Psoas muscle (tissue), 8 donors: Measurements from ENCODE around the gene OPN5. TPM values are rescaled to one million over a fixed set of nuclear protein-coding genes. Genes with fewer than 3 reads are reported as not detected.

ENCODE experiments used
- ATAC-seq, 4 donors: fragments of 200-7000 bp; cut with Tn5 transposase; one replicate each; pipeline ENCODE4 v1.9.1; 2020; ENCODE audit warnings: moderate library complexity in 3 of 4, mild to moderate bottlenecking in 2 of 4
- DNase-seq, 2 donors: peaks; one replicate each; pipeline ENCODE4 v3.0.0-alpha.2; 2020
- H3K27ac ChIP-seq: fragments of 200-600 bp; one replicate; pipeline ENCODE4 v1.8.0; 2022
- H3K27me3 ChIP-seq, 3 donors: fragments of 200-600 bp in 1 of 3; one replicate each; pipeline versions ENCODE4 v1.6.1 to v1.8.0; 2013 to 2022; ENCODE audit warnings: low read length in 2 of 3, mild to moderate bottlenecking in 2 of 3, moderate library complexity in 1 of 3; ENCODE audit not compliant: insufficient read depth in 3 of 3
- H3K36me3 ChIP-seq, 2 donors: fragments of 200-600 bp in 1 of 2; one replicate each; pipeline versions ENCODE4 v1.6.1 to v1.8.0; 2013 to 2022; ENCODE audit warnings: low read depth in 1 of 2, mild to moderate bottlenecking in 1 of 2, moderate library complexity in 1 of 2; ENCODE audit not compliant: insufficient read depth in 1 of 2
- H3K4me1 ChIP-seq: fragments of 200-600 bp; one replicate; pipeline ENCODE4 v1.8.0; 2022
- H3K4me3 ChIP-seq: fragments of 200-600 bp; one replicate; pipeline ENCODE4 v1.8.0; 2022; ENCODE audit warnings: mild to moderate bottlenecking
- H3K9me3 ChIP-seq: fragments of 200-600 bp; one replicate; pipeline ENCODE4 v1.8.0; 2022
- CTCF ChIP-seq: fragments of 200-600 bp; IDR thresholded peaks from one replicate; pipeline ENCODE4 v1.8.0; 2022; ENCODE audit warnings: antibody characterized with exemption
- WGBS, 3 donors: extraction: QIAGEN DNeasy Blood & Tissue Kit; methylation state at CpG; one replicate each; pipeline versions ENCODE4 v1.1.6 to v1.1.7; 2013; 5-methylcytosine and 5-hydroxymethylcytosine counted together
- intact Hi-C, 2 donors: fragments of 100-400 bp; cut with DNase I; formaldehyde crosslinking; loops; one replicate each; pipeline versions ENCODE4 v1.11.0 to v1.14.2; 2022
- polyA plus RNA-seq, 3 donors: library from polyadenylated mRNA; stranded (reverse); fragments of 200-250 nt; gene quantifications; one replicate each; pipeline ENCODE4 v1.2.3, GENCODE V29; 2013
- total RNA-seq, 4 donors: library from RNA; stranded (reverse); fragmentation: NEBNext Ultra II Directional in 2 of 4; extraction: Animal tissue kit (Norgen Biotek cat#: 25700) in 2 of 4; gene quantifications; one replicate each; pipeline versions ENCODE4 v1.2.1 to v1.2.4, GENCODE V29; 2021 to 2023
- donor health status: healthy with polysubstance abuse.
- donor health status: DM: no; HTN: no; CAD: no; lungs with moderate emphysema.
- donor health status: Bipolar disorder and iron deficiency.
- donor health status: healthy.
- donor health status: DM: yes; HTN: yes; CAD: no.
- donor health status: DM: no; HTN: no; CAD: no.
- donor health status: DM: no; HTN: no; CAD: no.
- donor health status: DM: yes; HTN: yes; CAD: no.

The OPN5 gene
- total and polyA plus RNA-seq, 7 donors: 0.07 to 0.71 (median 0.13) TPM; not detected in 3

DNA sequence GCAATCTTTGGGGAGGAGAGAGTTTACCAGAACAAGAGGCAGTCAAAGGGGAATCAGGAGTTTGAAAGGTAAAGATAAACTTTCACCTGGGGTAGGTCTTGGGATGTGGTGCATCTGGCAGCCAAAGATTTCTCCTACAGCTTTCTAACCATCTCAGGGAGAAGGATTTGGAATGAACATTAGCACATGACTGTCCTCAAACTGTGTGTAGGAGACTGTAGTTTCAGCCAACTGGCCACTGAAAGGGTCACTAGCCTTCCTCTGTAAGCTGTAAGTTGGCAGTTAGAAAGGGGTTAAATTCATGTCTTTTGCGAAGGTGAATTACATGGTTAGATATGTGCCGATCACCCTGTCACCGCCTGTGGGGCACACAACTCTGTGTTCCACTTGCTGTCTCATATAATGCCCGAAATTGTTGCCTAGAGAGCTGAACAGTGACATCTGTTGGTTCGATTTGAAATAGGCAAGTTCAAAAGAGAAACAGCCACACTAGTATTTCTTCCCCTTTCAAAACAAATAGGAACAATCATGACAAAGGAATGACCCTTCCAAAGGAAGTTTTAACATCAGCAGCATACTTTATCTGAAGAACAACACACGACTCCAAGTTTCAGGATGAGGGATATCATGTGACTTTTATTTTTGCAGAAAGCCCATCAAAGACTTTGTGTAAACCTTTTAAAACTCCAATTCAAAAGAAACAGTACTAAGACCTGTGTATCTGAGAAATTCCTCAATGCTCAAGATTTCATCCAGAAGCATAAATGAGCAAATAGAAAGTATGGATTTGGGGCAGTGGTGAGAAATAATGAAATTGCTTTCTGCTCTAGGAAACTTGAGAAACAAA is 1.1 kb upstream of the OPN5 start:
- WGBS, 3 donors: 0 to 2% (median 2%) methylated on average over 6 of the region's 6 CpGs
- Histone ChIP-seq H3K27ac (no peak overlapping the region), H3K4me1 (no peaks in the 10 kb centered on the region), H3K9me3 (no peaks in the 10 kb centered on the region), H3K36me3 (no peaks in the 10 kb centered on the region), H3K4me3 (peak overlapping the region; percentile 4), H3K27me3 (no peaks in the 10 kb centered on the region)
- intact Hi-C loops: loop anchor here (1.0 to 10.0 kb wide), 4 partner anchors 149 to 984 kb away; no protein-coding TSS in a partner anchor
- ATAC-seq: peak; percentile 68 to 92 (median 86)
- TF ChIP-seq CTCF: peak; percentile 66
- no peak for DNase-seq

DNA sequence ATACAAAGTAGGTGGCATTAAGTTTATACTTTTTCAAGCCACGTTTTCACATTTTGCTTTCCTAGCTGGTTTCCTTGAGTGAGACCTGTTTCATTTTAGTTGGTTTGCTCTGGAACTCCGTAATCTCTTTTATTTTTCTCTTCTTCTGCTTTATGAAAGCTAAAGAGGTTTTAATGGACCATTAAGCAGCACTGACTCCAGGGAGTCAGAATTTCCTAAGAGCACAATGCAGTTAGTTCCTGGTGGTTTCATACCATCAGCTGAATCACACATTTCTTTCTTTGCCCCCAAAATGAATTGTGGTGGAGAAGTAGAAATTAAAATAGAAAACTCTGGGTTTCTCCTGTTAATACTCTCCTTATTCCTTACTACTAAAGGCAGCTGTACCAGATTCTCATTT is 3.4 kb downstream of the OPN5 start:
- no peak for DNase-seq
- H3K36me3 ChIP-seq: no peaks in the 10 kb centered on the region
- no peak overlapping the region for H3K27ac ChIP-seq
- no peaks in the 10 kb centered on the region for H3K9me3 ChIP-seq
- TF ChIP-seq CTCF: no peak
- intact Hi-C loops: loop anchor here (5.0 to 10.0 kb wide), 2 partner anchors 980 to 1627 kb away; no protein-coding TSS in a partner anchor
- no peak for ATAC-seq
- no peak overlapping the region for H3K4me3 ChIP-seq
- WGBS, 3 donors: 35 to 64% (median 41%) methylated on average over 2 of the region's 2 CpGs
- peaks cover 0 to 3% (median 0%) of the 10 kb centered on the region in 3 donors for H3K27me3 ChIP-seq
- H3K4me1 ChIP-seq: no peaks in the 10 kb centered on the region

- peak; percentile 35 to 65 for DNase-seq
- peak; percentile 86 for TF ChIP-seq CTCF
These were observed 6.0 kb downstream of the OPN5 start for GRCh38 chr6:47787620-47788497.

GRCh38 chr6:47788498-47788884 is 6.7 kb downstream of the OPN5 start:
- no peak overlapping the region for H3K27ac ChIP-seq
- H3K9me3 ChIP-seq: no peaks in the 10 kb centered on the region
- no peak for DNase-seq
- peaks cover 0 to 3% (median 0%) of the 10 kb centered on the region in 3 donors for H3K27me3 ChIP-seq
- WGBS, 3 donors: 53 to 57% (median 56%) methylated on average over 5 of the region's 5 CpGs
- intact Hi-C loops: loop anchor here (2.0 to 10.0 kb wide), 3 partner anchors 976 to 1624 kb away; no protein-coding TSS in a partner anchor
- no peak for ATAC-seq
- no peaks in the 10 kb centered on the region for H3K36me3 ChIP-seq
- peak overlapping the region; percentile 31 for H3K4me3 ChIP-seq
- TF ChIP-seq CTCF: no peak
- H3K4me1 ChIP-seq: no peaks in the 10 kb centered on the region

More at GRCh38 chr6:47787620-47788497, 6.0 kb downstream of the OPN5 start:
- H3K36me3 ChIP-seq: no peaks in the 10 kb centered on the region
- intact Hi-C loops: loop anchor here (2.0 to 10.0 kb wide), 3 partner anchors 977 to 1624 kb away; no protein-coding TSS in a partner anchor
- H3K9me3 ChIP-seq: no peaks in the 10 kb centered on the region
- no peaks in the 10 kb centered on the region for H3K4me1 ChIP-seq
- 10 to 20% (median 14%) methylated on average over 20 of the region's 20 CpGs for WGBS, 3 donors
- peaks cover 0 to 3% (median 0%) of the 10 kb centered on the region in 3 donors for H3K27me3 ChIP-seq
- H3K4me3 ChIP-seq: peak overlapping the region; percentile 31
- no peak overlapping the region for H3K27ac ChIP-seq
- ATAC-seq: peak; percentile 48 to 81 (median 68)
